HT1080 (cell line): ENCODE data around the gene FOXN3. TPM values are rescaled to one million over a fixed set of nuclear protein-coding genes. Genes with fewer than 3 reads are reported as not detected.

Source experiments
- DNase-seq: peaks from one replicate; pipeline ENCODE4 v3.0.0-alpha.2; 2015; ENCODE audit warnings: low read depth
- polyA plus RNA-seq, 2 experiments: library from polyadenylated mRNA; depleted of rRNA; stranded (reverse); fragments of >200 nt; gene quantifications; 2 replicates each; pipeline ENCODE4 v1.2.3, GENCODE V29; 2015
- total RNA-seq: library from RNA; depleted of rRNA; stranded (reverse); fragments of >200 nt; shearing (Covaris generic); gene quantifications from 2 replicates; pipeline ENCODE4 v1.2.3, GENCODE V29; 2014; rRNA removed

Gene FOXN3, protein sequence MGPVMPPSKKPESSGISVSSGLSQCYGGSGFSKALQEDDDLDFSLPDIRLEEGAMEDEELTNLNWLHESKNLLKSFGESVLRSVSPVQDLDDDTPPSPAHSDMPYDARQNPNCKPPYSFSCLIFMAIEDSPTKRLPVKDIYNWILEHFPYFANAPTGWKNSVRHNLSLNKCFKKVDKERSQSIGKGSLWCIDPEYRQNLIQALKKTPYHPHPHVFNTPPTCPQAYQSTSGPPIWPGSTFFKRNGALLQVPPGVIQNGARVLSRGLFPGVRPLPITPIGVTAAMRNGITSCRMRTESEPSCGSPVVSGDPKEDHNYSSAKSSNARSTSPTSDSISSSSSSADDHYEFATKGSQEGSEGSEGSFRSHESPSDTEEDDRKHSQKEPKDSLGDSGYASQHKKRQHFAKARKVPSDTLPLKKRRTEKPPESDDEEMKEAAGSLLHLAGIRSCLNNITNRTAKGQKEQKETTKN
- 13.9 and 15.6 TPM in 2 replicates for total RNA-seq
- polyA plus RNA-seq (2015; cell fraction: cytosol; rRNA removed), result 5.5 and 7.7 TPM in 2 replicates
- polyA plus RNA-seq (2015; cell fraction: nucleus; rRNA removed), result 3.0 and 3.9 TPM in 2 replicates

DNA sequence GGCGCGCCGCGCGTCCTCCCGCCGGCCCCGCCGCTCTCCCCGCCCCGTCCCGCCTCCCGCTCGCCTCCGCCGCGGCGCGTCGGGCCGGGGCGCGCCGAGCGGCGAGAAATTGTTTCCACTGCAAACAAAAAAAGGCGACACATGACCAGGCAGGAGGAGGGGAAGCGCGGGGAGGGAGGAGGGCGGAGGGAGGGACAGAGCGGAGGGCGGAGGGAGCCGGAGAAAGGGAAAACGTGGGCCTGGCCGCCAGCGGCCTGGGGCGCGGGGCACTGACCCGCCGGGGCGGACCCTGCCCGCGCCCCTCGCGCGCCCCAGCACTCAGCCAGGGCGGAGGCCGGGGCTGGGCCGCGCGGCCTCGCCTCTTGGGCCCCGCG is at the start of gene FOXN3:
FOXN3 (minus strand) TSS at position 143 of the 374 bp plus-strand sequence. CDS start 4,757 bp downstream, outside the sequence.
- DNase-seq, result peak; percentile 72

DNA sequence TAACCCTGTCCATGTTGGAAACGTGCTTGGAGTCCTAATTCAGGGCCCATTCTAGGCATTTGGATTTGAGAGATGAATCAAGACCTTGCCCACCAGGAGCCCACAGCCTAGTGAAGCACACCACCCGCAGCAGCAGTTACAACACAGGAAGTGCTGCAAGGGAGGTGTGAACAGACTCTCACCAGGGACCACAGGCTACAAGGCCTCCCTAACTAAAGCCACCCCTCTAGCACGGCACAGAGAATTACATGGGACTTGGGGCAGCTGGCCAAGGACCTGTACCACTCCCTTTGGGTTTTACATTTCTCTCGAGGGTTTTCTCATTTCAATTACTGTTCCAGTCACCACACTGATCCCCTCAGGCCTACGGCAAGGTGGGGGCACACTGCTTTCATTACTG is 49.5 kb upstream of the FOXN3 start:
- no peak for DNase-seq

DNA sequence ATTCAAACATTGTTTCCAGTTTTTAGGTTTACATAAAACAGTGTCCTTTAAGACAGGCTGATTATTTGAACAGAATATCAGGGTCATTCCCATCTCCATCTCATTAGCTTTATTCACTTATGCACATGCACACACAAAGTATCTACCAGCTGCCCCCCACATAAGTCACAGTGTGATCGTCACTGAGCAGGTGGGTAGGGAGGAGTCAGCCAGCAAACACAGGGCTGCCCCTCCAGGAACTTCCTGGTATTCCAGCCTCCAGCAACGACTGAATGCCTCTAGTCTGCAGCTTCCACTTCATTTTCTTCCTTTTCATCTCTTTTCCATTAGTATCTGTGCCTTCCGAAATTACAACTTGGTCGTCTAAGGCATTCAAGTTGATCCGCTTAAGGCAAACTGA is 48.8 kb upstream of the FOXN3 start:
- no peak for DNase-seq

GRCh38 chr14:89461256-89461655 is 44.2 kb upstream of the FOXN3 start:
- DNase-seq, result no peak

- no peak for DNase-seq
Observed at GRCh38 chr14:89458713-89459420, 41.8 kb upstream of the FOXN3 start.

- DNase-seq, result no peak
Observed at GRCh38 chr14:89457007-89457406, 40.0 kb upstream of the FOXN3 start.

DNA sequence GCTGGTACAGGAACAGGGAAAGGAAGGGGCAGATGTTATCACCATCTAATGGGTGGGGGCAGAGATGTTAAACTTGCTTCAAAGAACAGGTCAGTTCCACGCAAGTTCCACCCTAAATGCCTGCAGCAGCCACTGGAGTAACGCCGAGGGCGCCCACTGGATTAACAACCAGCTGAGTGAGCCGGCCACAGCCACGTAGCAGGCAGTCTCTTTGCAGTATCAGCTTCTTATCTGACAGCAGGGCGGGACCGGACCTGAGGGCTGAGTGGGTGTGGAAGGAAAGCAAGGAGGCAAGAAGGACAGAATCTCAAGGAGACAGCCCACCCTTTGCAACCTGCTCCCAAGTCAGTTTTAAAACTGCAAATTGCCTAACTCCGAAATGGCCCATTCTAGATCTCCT is 38.4 kb upstream of the FOXN3 start:
- DNase-seq, result no peak

- no peak for DNase-seq
Observed at GRCh38 chr14:89454996-89455395, 38.0 kb upstream of the FOXN3 start.

GRCh38 chr14:89452281-89452680 is 35.2 kb upstream of the FOXN3 start:
- no peak for DNase-seq

- DNase-seq, result no peak
Observed at GRCh38 chr14:89451229-89451628, 34.2 kb upstream of the FOXN3 start.

DNA sequence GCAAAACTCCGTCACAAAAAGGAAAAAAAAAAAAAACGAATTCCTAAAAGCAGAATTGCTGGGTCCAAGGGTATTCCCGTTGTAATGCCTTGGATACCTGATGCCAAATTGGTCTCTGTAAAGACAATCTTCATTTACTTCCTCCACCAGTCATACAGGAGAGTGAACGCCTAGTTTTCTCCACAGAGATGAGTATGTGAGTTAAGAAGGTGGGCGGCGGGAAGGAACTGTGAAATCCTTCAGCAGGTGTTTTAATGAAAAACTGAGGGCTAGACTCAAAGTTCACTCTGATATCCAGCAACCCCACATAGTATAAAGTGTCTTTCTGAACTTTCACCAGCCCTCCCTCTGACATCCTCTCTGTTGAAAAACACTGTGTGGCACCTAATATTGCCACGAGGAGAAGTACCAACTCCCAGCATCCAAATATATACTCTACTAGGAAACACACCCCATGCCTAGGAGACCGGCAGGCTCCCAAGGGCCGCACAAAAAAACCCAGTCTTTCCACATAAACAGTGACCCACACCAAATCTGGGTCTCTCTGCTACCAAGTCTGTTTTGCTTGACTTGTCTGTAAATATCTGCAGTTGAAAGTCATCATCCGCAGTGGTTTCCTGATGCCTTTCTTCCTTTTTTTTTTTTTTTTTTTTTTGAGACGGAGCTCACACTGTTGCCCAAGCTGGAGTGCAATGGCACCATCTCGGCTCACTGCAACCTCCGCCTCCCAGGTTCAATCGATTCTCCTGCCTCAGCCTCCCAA is 30.3 kb upstream of the FOXN3 start:
- DNase-seq, result no peak

GRCh38 chr14:89445273-89445973 is 28.4 kb upstream of the FOXN3 start:
- DNase-seq, result peak; percentile 30

GRCh38 chr14:89444516-89445125 is 27.6 kb upstream of the FOXN3 start:
- no peak for DNase-seq

GRCh38 chr14:89444044-89444443 is 27.0 kb upstream of the FOXN3 start:
- no peak for DNase-seq

DNA sequence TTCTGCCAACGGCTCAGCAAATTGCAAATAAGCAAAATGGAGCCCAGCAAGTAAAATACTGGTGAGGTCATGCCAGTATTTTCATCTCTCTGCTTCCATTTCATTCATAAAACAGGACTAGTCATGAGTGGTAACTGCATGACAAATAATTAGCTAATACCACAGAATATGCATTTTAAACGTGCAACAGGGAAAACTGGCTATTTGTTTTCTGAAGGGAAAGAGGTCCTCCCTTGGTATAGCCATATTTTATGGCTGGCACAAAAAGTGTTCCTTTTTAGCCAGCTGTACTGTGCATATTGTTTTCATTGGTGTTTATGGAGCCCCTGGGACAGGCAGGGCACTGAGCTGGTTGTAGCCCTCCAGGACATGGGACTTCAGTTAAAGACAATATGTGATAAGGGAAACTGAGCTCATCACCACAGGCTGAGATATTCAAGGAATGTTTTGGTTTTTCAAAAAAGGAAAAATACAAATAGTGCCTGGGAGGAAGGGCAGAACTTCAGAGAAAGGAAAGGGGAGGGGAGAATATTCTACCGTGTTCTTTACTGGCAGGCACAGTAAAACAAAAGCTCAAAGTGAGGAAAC is 26.1 kb upstream of the FOXN3 start:
- DNase-seq, result no peak

DNA sequence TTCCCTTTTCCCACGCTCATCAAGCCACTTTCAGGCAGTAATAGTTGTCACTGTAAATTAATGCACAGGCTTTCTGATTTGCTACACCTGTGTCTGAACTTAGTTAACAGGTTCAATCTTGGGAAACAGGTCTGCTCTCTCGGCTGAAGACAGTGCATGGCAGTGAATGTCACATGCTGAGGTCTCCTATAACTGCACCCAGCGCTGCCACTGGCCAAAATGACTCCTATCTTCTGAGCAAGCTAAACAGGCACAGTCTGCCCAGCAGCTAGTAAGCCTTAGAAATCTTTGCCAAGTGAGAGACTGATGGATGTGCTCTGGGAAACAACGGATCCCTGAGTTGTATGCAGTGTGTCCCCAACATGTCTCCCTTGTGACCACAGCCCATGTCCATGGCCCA is 25.2 kb upstream of the FOXN3 start:
- no peak for DNase-seq

DNA sequence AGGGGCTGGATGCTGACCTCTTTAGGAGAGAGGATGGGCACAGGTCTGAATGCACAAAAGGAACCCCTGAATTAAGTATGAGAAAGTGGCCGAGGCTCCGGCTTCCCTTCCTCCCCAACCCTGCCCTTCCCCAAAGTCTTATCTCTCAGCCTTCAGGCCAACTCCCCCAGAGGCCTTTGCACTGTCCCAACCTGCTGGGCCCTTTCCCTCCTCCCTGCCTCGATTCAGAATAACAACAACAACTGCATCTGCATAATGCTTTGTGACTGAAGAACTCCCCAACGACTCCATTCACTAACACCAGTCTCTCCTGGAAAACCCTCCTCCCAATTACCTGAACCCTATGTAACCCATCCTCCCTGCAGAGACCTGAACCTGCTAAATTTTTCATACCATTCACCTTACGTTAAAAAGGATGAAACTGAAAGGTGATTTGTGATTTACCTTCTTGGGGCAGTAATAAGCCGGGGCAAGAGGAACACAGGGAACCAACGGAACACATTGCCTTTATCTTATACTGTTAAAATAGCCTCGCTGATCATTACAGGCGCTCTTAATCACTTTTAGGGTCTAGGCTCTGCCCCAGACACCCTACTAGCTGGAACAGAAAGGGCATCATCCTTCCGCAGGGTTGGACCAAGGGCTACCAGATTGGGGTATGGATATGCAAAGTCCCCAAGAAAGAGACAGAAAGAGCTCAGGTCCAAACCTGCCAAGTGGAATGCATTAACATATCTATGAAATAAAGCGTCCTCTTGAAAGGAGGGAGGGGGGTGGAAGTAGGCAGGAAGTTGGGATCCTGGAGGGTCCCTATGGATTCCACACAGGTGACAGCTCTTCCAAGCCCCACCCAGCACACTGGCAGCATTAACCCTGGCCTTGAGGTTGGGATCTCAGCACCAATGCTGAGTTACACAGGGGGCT is 24.2 kb upstream of the FOXN3 start:
- DNase-seq, result no peak

DNA sequence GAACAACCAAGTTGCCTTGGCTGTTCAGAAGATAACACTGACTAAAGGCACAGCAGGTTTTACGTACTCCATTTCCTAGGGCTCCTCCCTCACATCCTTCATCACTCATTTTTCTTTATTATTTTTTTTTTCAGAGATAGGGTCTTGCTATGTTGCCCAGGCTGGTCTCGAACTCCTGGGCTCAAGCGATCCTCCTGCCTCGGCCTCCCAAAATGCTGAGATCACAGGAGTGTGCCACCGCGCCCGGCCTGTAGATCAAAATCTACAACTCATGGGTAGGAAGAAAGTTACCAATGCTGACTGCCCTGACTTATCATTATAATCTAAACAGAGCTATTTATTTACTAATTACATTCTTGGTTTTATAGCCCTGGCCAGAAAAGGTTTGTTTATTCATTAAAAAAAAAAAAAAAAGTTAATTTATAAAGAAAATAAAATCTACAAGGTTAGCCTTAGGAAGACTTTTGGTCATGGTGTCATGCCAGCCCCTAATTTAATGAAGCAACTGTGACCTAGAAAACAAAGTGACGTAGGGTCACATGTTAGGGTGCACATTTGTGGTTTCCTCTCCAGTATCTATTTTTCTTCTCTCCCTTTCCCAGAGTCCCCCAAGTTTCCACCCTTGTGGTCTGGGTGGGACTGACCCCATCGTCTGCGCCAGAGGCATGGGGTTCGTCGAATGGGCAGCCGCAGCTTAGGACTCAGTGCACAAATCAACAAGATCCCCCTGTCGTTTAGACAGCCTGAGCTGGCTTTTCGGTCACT is 19.0 kb upstream of the FOXN3 start:
- DNase-seq, result no peak
